TTC549 (cell line): Measurements from ENCODE around the gene GNL1.
"Not testable (repeated sequence)": the region's sequence is repeated elsewhere in the genome, so short reads cannot be mapped to it uniquely, and the experiment has no call there.

Source experiments
- FAIRE-seq: peaks from 2 replicates; lab custom pipeline; 2012; peaks lifted over from hg19 to GRCh38; lab: Jason Lieb, UNC

GNL1 gene

DNA sequence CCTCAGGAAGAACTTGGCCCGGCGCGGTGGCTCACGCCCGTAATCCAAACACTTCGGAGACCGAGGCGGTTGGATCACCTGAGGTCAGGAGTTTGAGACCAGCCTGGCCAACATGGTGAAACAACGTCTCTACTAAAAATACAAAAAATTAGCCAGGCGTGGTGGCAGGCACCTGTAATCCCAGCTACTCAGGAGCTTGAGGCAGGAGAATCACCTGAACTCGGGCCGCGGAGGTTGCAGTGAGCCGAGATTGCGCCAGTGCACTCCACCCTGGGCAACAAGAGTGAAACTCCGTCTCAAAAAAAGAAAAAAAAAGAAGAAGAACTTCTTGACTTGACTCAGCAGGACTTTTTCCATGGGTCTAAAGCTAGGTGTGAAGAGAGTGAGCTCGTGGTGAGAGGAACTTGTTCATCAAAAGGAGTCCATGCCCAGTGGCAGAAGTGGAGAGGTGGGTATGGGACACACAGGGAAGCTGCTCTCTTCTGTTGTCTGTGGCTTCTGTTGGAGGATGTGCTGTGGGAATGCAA lies 26.9 kb downstream of the GNL1 start:
- FAIRE-seq, result not testable (repeated sequence)

DNA sequence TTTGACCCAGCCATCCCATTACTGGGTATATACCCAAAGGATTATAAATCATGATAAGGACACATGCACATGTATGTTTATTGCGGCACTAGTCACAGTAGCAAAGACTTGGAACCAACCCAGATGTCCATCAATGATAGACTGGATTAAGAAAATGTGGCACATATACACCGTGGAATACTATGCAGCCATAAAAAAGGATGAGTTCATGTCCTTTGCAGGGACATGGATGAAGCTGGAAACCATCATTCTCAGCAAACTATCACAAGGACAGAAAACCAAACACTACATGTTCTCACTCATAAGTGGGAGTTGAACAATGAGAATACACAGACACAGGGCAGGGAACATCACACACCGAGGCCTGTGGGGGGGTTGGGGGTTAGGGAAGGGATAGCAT lies 29.8 kb downstream of the GNL1 start:
- not testable (repeated sequence) for FAIRE-seq

DNA sequence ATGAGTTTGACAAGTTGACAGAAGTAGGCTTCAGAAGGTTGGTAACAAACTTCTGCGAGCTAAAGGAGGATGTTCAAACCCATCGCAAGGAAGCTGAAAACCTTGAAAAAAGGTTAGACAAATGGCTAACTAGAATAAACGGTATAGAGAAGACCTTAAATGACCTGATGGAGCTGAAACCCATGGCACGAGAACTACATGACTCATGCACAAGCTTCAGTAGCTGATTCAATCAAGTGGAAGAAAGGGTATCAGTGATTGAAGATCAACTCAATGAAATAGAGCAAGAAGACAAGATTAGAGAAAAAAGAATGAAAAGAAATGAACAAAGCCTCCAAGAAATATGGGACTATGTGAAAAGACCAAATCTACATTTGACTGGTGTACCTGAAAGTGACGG lies 34.3 kb downstream of the GNL1 start:
- not testable (repeated sequence) for FAIRE-seq

DNA sequence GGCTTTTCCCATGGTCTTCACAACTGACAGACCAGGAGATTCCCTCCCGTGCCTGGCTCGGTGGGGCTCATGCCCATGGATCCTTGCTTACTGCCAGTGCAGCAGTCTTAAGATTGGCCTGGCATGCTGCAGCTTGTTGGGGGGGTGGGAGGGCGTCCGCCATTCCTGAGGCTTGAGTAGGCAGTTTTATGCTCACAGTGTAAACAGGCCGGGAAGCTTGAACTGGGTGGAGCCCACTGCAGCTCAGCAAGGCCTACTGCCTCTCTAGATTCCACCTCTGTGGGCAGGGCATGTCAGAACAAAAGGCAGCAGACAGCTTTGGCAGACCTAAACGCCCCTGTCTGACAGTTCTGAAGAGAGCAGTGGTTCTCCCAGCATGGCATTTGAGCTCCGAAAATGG lies 35.2 kb downstream of the GNL1 start:
- not testable (repeated sequence) for FAIRE-seq

- no peak for FAIRE-seq
Observed at GRCh38 chr6:30520522-30520921, 35.8 kb downstream of the GNL1 start.

DNA sequence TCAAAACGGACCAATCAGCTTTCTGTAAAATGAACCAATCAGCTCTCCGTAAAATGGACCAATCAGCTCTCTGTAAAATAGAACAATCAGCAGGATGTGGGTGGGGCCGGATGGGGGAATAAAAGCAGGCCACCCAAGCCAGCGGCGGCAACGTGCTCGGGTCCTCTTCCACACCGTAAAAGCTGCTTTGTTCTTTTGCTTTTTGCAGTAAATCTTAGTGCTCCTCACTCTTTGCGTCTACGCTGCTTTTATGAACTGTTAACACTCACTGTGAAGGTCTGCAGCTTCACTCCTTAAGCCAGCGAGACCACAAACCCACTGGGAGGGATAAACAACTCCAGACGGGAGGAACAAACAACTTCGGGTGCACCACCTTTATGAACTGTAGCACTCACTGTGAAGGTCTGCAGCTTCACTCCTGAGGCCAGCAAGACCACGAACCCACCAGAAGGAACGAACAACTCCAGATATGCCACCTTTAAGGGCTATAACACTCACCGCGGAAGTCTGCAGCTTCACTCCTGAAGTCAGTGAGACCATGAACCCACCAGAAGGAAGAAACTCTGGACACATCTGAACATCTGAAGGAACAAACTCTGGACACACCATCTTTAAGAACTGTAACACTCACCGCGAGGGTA lies 37.7 kb downstream of the GNL1 start:
- FAIRE-seq, result not testable (repeated sequence)

- not testable (repeated sequence) for FAIRE-seq
Observed at GRCh38 chr6:30517767-30518504, 38.4 kb downstream of the GNL1 start.

- not testable (repeated sequence) for FAIRE-seq
Observed at GRCh38 chr6:30516754-30517076, 39.6 kb downstream of the GNL1 start.

DNA sequence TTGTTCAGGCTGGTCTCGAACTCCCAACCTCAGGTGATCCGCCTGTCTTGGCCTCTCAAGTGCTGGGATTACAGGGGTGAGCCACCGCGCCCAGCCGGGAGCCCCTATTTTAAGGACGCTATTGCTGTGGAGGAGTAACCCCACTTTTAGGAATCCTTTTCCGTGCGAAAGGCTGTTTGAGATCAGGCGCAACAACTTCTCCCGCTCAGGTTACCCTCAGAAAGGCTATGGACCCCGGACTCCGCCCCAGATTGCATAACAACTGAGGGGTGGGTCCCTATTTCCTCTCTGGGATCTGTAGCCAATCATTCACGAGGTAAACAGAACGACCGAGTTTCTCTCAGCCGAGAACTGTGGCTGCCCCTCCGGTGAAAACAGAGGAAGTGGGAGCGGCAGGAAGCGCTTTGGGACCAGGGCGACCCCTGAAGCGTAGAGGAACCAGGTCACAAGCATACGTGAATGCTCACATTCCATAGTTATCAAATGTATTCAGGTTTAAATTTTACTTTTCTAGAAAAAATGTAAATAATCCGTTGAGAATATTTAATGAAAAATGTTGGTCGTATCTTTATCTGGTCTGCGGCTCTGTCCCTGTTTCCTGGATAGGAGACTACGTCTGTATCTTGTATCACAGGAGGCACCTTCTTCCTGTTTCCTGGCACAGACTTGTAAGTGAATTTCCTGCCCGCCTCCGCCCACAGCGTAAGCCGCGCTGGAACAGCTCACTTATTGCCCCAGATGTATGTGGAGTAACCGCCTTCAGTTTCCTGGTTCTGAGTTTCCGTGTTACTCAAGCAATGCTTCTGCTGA lies 40.1 kb downstream of the GNL1 start:
- FAIRE-seq, result no peak

DNA sequence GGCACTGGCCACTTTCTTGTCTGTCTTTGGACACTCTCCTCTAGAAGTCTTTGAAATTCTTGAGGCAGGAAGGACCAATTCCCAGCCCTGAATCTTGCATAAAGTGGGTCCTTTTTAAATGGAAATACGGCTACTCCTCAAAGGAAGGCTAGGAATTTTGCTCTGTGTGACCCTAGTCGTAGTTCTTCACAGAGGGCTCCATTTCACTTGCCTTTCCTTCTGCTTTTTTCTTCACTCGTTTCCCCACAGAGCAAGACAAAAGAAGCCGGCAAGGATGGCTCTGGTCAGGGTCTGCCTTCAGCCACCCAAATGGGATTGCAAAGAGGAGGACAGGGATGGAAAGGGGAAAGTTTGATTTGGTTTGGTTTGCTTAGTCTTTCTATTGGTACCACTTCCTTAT lies 41.2 kb downstream of the GNL1 start:
- FAIRE-seq, result no peak

DNA sequence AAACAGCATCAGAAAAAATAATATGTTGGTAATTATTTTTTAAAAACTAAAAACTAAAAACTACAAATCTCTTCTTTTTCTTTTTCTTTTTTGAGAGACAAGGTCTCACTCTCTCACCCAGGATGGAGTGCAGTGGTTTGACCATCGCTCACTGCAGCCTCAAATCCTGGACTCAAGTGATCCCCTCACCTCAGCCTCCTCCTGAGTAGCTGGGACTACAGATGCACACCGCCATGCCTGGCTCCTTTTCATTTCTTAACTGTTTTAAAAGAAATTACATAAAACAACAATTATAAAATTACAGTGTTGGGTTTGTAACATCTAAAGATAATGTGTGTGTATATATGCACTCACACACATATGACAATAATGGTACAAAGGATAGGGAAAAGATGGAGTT lies 42.8 kb downstream of the GNL1 start:
- FAIRE-seq, result no peak

DNA sequence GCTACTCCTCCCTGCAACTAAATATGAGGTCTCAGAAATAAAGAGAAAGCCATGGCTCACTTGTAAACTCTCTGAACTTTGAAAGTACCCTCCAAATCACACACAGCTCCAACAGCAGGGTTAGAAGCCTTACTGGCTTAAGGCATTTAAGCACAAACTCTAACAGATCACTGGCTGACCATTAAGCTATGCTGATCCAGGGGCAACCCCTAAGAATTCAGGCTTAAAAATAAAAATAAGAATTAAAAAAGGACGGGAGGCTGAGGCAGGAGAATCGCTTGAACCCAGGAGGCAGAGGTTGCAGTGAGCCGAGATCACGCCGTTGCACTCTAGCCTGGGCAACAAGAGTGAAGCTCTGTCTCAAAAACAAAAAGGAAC lies 45.1 kb downstream of the GNL1 start:
- no peak for FAIRE-seq

GRCh38 chr6:30510419-30511168 lies 45.7 kb downstream of the GNL1 start:
- no peak for FAIRE-seq

GRCh38 chr6:30508890-30509736 lies 47.2 kb downstream of the GNL1 start:
- FAIRE-seq, result no peak

- FAIRE-seq, result no peak
Observed at GRCh38 chr6:30507849-30508827, 48.2 kb downstream of the GNL1 start.

DNA sequence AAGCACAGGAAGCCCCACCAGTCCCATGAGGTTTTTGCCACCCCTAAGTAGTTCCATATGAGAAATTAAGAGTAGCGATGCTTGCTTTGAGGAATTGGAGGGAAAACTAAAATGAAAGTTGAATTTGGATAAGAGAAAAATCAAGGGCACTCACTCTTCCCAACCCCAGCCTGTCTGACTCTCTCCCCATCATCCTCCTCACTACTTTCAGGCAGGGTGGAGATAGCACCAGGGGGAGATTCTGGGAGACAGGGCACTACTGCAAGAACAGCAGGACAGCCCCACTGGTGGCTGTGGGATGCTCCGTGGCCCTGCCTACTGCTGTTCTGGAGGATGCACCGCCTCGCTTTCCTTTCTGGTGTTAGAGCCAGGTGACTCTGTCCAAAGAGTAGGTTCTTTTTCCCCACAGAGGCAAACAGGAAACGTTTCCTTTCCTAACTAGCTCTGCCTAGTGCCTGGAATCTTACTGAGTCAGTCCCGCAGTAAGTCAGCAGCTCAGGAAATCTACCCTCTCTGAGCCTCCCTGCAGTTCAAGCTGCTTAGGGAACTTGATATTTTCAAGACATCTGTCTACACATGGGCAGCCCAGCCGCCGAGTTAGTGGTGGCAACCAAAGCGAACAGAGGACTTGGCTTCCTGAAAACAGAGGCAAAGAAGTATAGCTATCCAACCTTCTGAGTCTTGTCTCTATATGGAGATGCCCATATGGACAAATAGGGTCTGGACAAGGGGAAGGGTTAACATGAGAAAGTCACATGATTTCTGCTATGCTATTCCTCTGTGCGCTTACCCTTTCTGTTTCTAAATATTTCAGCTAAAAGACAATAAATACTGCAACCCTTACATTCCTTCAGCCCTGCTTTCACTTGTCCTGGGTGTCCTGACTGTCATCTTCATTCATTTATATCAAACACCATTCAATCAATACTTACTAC lies 55.6 kb downstream of the GNL1 start:
- FAIRE-seq, result no peak

DNA sequence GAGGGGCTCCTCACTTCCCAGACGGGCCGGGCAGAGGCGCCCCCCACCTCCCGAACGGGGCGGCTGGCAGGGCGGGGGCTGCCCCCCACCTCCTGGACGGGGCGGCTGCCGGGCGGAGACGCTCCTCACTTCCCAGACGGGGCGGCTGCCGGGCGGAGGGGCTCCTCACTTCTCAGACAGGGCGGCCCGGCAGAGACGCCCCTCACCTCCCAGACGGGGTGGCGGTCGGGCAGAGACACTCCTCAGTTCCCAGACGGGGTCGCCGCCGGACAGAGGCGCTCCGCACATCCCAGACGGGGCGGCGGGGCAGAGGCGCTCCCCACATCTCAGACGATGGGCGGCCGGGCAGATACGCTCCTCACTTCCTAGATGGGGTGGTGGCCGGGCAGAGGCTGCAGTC lies 57.6 kb downstream of the GNL1 start:
- FAIRE-seq, result not testable (repeated sequence)

- no peak for FAIRE-seq
Observed at GRCh38 chr6:30497714-30498113, 58.6 kb downstream of the GNL1 start.

DNA sequence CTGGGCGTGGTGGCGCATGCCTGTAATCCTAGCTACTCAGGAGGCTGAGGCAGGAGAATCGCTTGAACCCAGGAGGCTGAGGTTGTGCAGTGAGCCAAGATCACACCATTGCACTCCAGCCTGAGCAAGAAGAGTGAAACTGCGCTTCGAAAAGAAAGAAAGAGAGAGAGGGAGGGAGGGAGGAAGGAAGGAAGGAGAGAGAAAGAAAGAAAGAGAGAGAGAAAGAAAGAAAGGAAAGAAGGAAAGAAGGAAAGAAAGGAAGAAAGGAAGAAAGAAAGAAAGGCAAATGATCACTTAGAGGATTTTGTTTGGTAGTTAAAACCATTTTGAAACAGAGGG lies 59.1 kb downstream of the GNL1 start:
- not testable (repeated sequence) for FAIRE-seq
